Esophagus squamous epithelium (tissue), 5 donors: Measurements from ENCODE around the gene ADISSP. TPM values are rescaled to one million over a fixed set of nuclear protein-coding genes. Genes with fewer than 3 reads are reported as not detected.

ENCODE experiments used
- DNase-seq: peaks from one replicate; lab custom pipeline; 2025; lab: John Stamatoyannopoulos, UW
- H3K27ac ChIP-seq, 4 donors: fragments of 200-600 bp; sonication (generic); one replicate each; pipeline ENCODE4 v1.5.1; 2016 to 2019; ENCODE audit warnings: mild to moderate bottlenecking in 1 of 4
- H3K27me3 ChIP-seq, 4 donors: fragments of 200-600 bp; sonication (generic); 1 replicate in 3 of 4; 2 replicates in 1 of 4; pipeline versions ENCODE4 v1.5.1 to v1.6.0; 2017 to 2021; ENCODE audit warnings: antibody characterized with exemption in 1 of 4
- H3K36me3 ChIP-seq, 3 donors: fragments of 200-600 bp; sonication (generic); one replicate each; pipeline ENCODE4 v1.5.1; 2016 to 2019
- H3K4me1 ChIP-seq, 3 donors: fragments of 200-600 bp; sonication (generic); one replicate each; pipeline ENCODE4 v1.5.1; 2017 to 2019
- H3K4me3 ChIP-seq, 4 donors: fragments of 200-600 bp; sonication (generic); 1 replicate in 3 of 4; 2 replicates in 1 of 4; pipeline ENCODE4 v1.5.1; 2016 to 2019; ENCODE audit warnings: mild to moderate bottlenecking in 2 of 4, moderate library complexity in 1 of 4
- H3K9me3 ChIP-seq, 3 donors: fragments of 200-600 bp; sonication (generic); one replicate each; pipeline ENCODE4 v1.5.1; 2016 to 2019
- CTCF ChIP-seq, 6 experiments: fragments of 450-650 bp in 4 of 6; fragments of 200-600 bp in 2 of 6; sonication (generic) in 2 of 6; IDR thresholded peaks; one replicate each; pipeline ENCODE4 v1.5.1; 2016 to 2019; ENCODE audit warnings: antibody characterized with exemption in 6 of 6, mild to moderate bottlenecking in 4 of 6, moderate library complexity in 4 of 6
- POLR2A ChIP-seq, 4 donors: fragments of 450-650 bp; IDR thresholded peaks; one replicate each; pipeline ENCODE4 v1.6.1; 2017; ENCODE audit warnings: antibody characterized with exemption in 4 of 4, mild to moderate bottlenecking in 4 of 4, moderate library complexity in 3 of 4
- WGBS, 2 donors: methylation state at CpG; one replicate each; pipeline ENCODE4 v1.1.5; 2018; 5-methylcytosine and 5-hydroxymethylcytosine counted together
- intact Hi-C: fragments of 100-400 bp; cut with DNase I; formaldehyde crosslinking; loops from one replicate; pipeline ENCODE4 v1.15.0; 2022
- total RNA-seq, 4 donors: library from RNA; depleted of rRNA; stranded (reverse); fragments of >200 nt; gene quantifications; one replicate each; pipeline ENCODE4 v1.1.0, GENCODE V29; 2016
- donor health status: DM: yes; HTN: yes; CAD: no.

ADISSP gene
- total RNA-seq, 4 donors from 2014 or later = 13.5 to 24.7 (median 19.8) TPM

- no peak for DNase-seq
- peak overlapping the region; percentile 68 to 87 (median 70) for H3K4me3 ChIP-seq
- 43 to 66% methylated on average over 6 of the region's 6 CpGs for WGBS, 2 donors
- no peaks in the 10 kb centered on the region for H3K9me3 ChIP-seq
- peaks cover 45 to 81% (median 50%) of the 10 kb centered on the region in 3 donors for H3K4me1 ChIP-seq
- no peak for TF ChIP-seq CTCF (IDR thresholded peaks at IDR 0.05)
- no peak for TF ChIP-seq POLR2A (IDR thresholded peaks at IDR 0.05)
- no peaks in the 10 kb centered on the region for H3K27me3 ChIP-seq
- intact Hi-C loops = loop anchor here (5.0 kb wide), 1 partner anchor 37 kb away; the partner anchor contains the start of gene AP5S1
- H3K36me3 ChIP-seq = peaks cover 0 to 11% (median 0%) of the 10 kb centered on the region in 3 donors
- H3K27ac ChIP-seq = peak overlapping the region in 3 of 4 donors; percentile 83 to 91 (median 86)
Observed at GRCh38 chr20:3784863-3785239, 17.3 kb upstream of the ADISSP start.

- no peaks in the 10 kb centered on the region for H3K9me3 ChIP-seq
- H3K4me1 ChIP-seq = peaks cover 45 to 81% (median 50%) of the 10 kb centered on the region in 3 donors
- intact Hi-C loops = loop anchor here (5.0 kb wide), 1 partner anchor 38 kb away; the partner anchor contains the start of gene AP5S1
- H3K36me3 ChIP-seq = peaks cover 0 to 11% (median 0%) of the 10 kb centered on the region in 3 donors
- H3K4me3 ChIP-seq = peak overlapping the region in 3 of 4 donors; percentile 68 to 87 (median 70)
- peak overlapping the region; percentile 34 to 91 (median 66) for H3K27ac ChIP-seq
- DNase-seq = no peak
- H3K27me3 ChIP-seq = no peaks in the 10 kb centered on the region
- no peak for TF ChIP-seq CTCF (IDR thresholded peaks at IDR 0.05)
- TF ChIP-seq POLR2A (IDR thresholded peaks at IDR 0.05) = no peak
- 33 to 50% methylated on average over 5 to 6 of the region's 17 CpGs for WGBS, 2 donors
Observed at GRCh38 chr20:3784216-3784853, 16.8 kb upstream of the ADISSP start.

- Histone ChIP-seq H3K4me3 (peak overlapping the region in 2 of 4 donors; percentile 70 to 87), H3K36me3 (peaks cover 0 to 11% (median 0%) of the 10 kb centered on the region in 3 donors), H3K9me3 (no peaks in the 10 kb centered on the region), H3K27ac (peak overlapping the region; percentile 50 to 91 (median 68)), H3K4me1 (peaks cover 48 to 80% (median 50%) of the 10 kb centered on the region in 3 donors), H3K27me3 (no peaks in the 10 kb centered on the region)
- TF ChIP-seq POLR2A (IDR thresholded peaks at IDR 0.05) = no peak
- no peak for TF ChIP-seq CTCF (IDR thresholded peaks at IDR 0.05)
- no peak for DNase-seq
- intact Hi-C loops = loop anchor here (5.0 kb wide), 1 partner anchor 39 kb away; the partner anchor contains the start of gene AP5S1
- 58 to 80% methylated on average over 1 to 6 of the region's 10 CpGs for WGBS, 2 donors
Observed at GRCh38 chr20:3783511-3784195, 16.1 kb upstream of the ADISSP start.

GRCh38 chr20:3783068-3783489 is 15.5 kb upstream of the ADISSP start:
- Histone ChIP-seq H3K27ac (peak overlapping the region; percentile 50 to 91 (median 68)), H3K4me1 (peaks cover 53 to 80% (median 54%) of the 10 kb centered on the region in 3 donors)
- no peak for DNase-seq

More at GRCh38 chr20:3783068-3783489, 15.5 kb upstream of the ADISSP start:
- no peak overlapping the region for H3K4me3 ChIP-seq
- TF ChIP-seq CTCF (IDR thresholded peaks at IDR 0.05) (no peak), POLR2A (IDR thresholded peaks at IDR 0.05) (no peak)
- intact Hi-C loops = loop anchor here (5.0 kb wide), 1 partner anchor 39 kb away; the partner anchor contains the start of gene AP5S1
- H3K9me3 ChIP-seq = no peaks in the 10 kb centered on the region
- peaks cover 0 to 11% (median 0%) of the 10 kb centered on the region in 3 donors for H3K36me3 ChIP-seq
- no peaks in the 10 kb centered on the region for H3K27me3 ChIP-seq
- 32 to 42% methylated on average over 2 of the region's 2 CpGs for WGBS, 2 donors
